NB4 (cell line): ENCODE data around the gene HDAC4.

Source experiments
- DNase-seq: peaks from one replicate; pipeline ENCODE4 v3.0.0; 2010; ENCODE audit warnings: low read depth
- H3K4me3 ChIP-seq: one replicate; pipeline ENCODE4 v1.5.1; 2011; ENCODE audit warnings: mild to moderate bottlenecking, low read depth, low read length, moderate library complexity
- MYC ChIP-seq: IDR thresholded peaks from 2 replicates; pipeline ENCODE4 v1.6.1; 2011; ENCODE audit warnings: low read depth, low read length
- POLR2A ChIP-seq: IDR thresholded peaks from 2 replicates; pipeline ENCODE4 v1.6.1; 2011; ENCODE audit warnings: mild to moderate bottlenecking; ENCODE audit not compliant: insufficient read length; ENCODE audit errors: extremely low read depth
- TF ChIP-seq, protein P1 (sequence below): IDR thresholded peaks from 2 replicates; pipeline ENCODE4 v1.6.1; 2011; ENCODE audit warnings: low read depth, low read length
- TF ChIP-seq, protein P2 (sequence below): IDR thresholded peaks from one replicate; pipeline ENCODE4 v1.5.1; 2012; ENCODE audit warnings: low read depth, low read length

HDAC4 gene

DNA sequence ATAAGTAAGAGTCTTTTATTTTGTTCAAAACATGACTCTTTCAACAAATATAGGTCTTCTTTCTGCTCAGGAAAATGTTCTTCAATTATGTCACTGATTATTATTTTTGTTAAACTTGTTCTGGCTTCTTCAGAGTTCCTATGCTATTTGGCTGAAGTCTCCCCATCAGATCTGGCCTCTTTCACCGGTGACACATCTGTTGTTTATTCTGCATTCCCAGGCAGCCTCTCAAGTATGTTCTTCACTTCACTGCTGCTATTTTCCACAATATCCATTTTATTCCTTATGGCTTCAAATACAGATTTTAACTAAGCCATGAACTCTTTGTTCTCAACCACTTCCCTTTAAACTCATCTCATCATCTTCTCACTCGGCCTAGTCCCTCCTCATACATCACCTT lies 45.7 kb downstream of the HDAC4 start:
- no peak for DNase-seq
- TF ChIP-seq, protein P1, sequence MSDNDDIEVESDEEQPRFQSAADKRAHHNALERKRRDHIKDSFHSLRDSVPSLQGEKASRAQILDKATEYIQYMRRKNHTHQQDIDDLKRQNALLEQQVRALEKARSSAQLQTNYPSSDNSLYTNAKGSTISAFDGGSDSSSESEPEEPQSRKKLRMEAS, result no peak
- TF ChIP-seq POLR2A (no peak), MYC (no peak)
- TF ChIP-seq, protein P2, sequence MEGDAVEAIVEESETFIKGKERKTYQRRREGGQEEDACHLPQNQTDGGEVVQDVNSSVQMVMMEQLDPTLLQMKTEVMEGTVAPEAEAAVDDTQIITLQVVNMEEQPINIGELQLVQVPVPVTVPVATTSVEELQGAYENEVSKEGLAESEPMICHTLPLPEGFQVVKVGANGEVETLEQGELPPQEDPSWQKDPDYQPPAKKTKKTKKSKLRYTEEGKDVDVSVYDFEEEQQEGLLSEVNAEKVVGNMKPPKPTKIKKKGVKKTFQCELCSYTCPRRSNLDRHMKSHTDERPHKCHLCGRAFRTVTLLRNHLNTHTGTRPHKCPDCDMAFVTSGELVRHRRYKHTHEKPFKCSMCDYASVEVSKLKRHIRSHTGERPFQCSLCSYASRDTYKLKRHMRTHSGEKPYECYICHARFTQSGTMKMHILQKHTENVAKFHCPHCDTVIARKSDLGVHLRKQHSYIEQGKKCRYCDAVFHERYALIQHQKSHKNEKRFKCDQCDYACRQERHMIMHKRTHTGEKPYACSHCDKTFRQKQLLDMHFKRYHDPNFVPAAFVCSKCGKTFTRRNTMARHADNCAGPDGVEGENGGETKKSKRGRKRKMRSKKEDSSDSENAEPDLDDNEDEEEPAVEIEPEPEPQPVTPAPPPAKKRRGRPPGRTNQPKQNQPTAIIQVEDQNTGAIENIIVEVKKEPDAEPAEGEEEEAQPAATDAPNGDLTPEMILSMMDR, result no peak
- H3K4me3 ChIP-seq, result no peak overlapping the region

DNA sequence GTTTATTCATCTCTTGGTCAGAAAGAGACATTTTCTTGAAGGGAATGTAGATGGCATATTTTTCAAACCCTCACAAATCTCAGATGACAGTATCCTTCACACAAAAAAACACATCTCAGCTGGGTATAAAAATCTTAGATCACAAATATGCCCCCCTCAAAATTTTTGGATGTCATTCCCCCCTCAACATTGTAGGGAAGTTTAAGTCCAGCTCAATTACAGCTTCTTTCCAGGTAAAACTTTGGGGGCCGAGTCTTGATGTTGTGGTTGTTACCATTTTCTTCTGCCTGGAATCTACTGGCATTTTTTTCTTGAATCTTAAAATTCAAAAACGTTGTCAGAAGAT lies 46.1 kb downstream of the HDAC4 start:
- no peak for TF ChIP-seq POLR2A
- TF ChIP-seq, protein P2, result no peak
- TF ChIP-seq, protein P1, result no peak
- TF ChIP-seq MYC, result no peak
- no peak overlapping the region for H3K4me3 ChIP-seq
- DNase-seq, result no peak

DNA sequence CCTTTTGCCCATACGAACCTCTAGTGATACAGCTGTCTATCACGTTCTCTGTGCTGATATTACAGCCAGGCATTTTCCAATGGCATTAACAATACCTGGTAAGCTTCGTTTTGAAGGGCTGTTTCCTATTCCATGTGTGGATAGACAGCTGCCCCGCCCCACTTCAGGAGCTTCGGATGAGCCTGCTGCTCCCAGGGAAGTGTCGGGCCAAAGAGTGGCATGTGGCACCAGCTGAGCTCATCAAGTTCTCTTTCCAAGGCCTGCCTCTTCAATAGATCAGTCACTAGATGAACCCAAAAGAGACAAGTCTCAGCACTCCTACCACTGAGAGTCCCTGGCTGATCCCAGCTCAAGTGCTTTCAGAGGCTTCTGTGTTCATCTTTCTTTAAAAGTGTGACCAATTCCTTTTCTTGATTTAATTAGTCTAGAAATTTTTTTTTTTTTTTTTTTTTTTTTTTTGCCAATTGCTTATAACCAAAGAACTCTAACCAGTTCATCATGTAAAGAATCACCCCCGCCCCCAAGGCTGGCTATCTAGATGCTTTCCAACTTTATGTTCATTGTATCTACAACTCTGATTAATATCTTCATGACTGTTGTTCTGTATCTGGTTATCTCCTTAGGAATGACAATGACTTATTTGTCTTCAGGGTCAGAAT lies 46.6 kb downstream of the HDAC4 start:
- TF ChIP-seq, protein P2, result no peak
- TF ChIP-seq MYC (no peak), POLR2A (no peak)
- TF ChIP-seq, protein P1, result no peak
- H3K4me3 ChIP-seq, result no peak overlapping the region
- DNase-seq, result no peak

DNA sequence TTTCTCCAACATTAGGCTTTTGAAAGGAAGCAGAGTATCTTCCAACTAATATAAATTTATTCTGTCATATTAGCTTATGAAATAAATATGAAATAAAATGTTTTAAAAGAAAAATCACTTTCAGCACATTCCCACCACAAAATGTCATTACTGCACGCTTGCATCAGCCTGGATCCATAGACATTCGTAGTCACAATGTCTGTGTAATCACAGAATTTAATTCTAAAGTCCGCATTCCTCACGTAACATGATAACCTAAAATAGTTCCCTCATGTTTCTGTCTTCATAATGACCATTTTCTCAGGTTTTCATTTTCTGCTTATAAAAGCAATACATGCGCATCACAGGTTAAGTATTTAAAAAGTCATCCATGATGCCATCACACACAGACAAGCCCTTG lies 47.1 kb downstream of the HDAC4 start:
- no peak for DNase-seq
- TF ChIP-seq, protein P1, result no peak
- TF ChIP-seq, protein P2, result no peak
- TF ChIP-seq MYC (no peak), POLR2A (no peak)

DNA sequence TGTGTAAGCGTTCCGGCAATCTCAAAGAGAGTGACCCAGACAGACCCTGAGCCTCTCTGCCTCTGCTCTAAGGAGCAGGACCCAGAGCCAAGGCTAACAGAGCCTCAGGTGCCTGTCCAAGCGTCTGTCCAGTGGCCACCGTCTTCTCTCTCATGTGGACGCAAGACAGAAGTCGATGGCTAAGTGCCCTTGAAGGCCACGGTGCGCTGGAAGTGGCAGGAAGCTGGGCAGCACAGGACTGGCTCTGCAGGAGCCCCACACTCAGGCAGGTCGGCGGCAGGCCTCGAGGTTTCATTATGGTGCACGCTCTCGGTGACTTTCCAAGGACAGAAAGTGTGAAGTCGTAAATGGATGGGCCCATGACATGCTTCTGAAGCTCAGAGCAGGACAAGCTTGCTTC lies 49.1 kb downstream of the HDAC4 start:
- DNase-seq, result no peak
- H3K4me3 ChIP-seq, result no peak overlapping the region
- TF ChIP-seq, protein P2, result no peak
- TF ChIP-seq, protein P1, result no peak
- TF ChIP-seq POLR2A (no peak), MYC (no peak)

More for the DNA sequence above, 47.1 kb downstream of the HDAC4 start:
- H3K4me3 ChIP-seq, result no peak overlapping the region
